Lower lobe of right lung (tissue), 2 donors: ENCODE data around the gene DOCK3. TPM values are rescaled to one million over a fixed set of nuclear protein-coding genes. Genes with fewer than 3 reads are reported as not detected.

ENCODE experiments used
- ATAC-seq, 2 donors: fragments of 200-7000 bp; cut with Tn5 transposase; one replicate each; pipeline ENCODE4 v1.9.1; 2020 to 2022; ENCODE audit warnings: mild to moderate bottlenecking in 2 of 2, moderate library complexity in 2 of 2
- DNase-seq: peaks from one replicate; pipeline ENCODE4 v3.0.0-alpha.2; 2020
- H3K27ac ChIP-seq: fragments of 200-600 bp; one replicate; pipeline ENCODE4 v1.8.0; 2022
- H3K27me3 ChIP-seq: fragments of 200-600 bp; one replicate; pipeline ENCODE4 v1.8.0; 2022; ENCODE audit warnings: low read depth
- H3K36me3 ChIP-seq: fragments of 200-600 bp; one replicate; pipeline ENCODE4 v1.8.0; 2022; ENCODE audit warnings: mild to moderate bottlenecking
- H3K4me1 ChIP-seq: fragments of 200-600 bp; one replicate; pipeline ENCODE4 v1.8.0; 2022
- H3K4me3 ChIP-seq: fragments of 200-600 bp; one replicate; pipeline ENCODE4 v1.8.0; 2022; ENCODE audit warnings: mild to moderate bottlenecking
- H3K9me3 ChIP-seq: fragments of 200-600 bp; one replicate; pipeline ENCODE4 v1.8.0; 2022
- CTCF ChIP-seq: fragments of 200-600 bp; IDR thresholded peaks from one replicate; pipeline ENCODE4 v1.8.0; 2022; ENCODE audit warnings: antibody characterized with exemption, mild to moderate bottlenecking
- intact Hi-C: fragments of 100-400 bp; cut with DNase I; formaldehyde crosslinking; loops from one replicate; pipeline ENCODE4 v1.11.0; 2022
- total RNA-seq: library from RNA; stranded (reverse); fragmentation: NEBNext Ultra II Directional; extraction: Animal tissue kit (Norgen Biotek cat#: 25700); gene quantifications from one replicate; pipeline ENCODE4 v1.2.1, GENCODE V29; 2021
- donor health status: DM: no; HTN: yes; CAD: no; lungs with severe emphysema.

The DOCK3 gene
- total RNA-seq, 1 donor from 2014 or later = 1.5 TPM

- Histone ChIP-seq H3K27me3 (no peaks in the 10 kb centered on the region), H3K27ac (no peak overlapping the region), H3K4me3 (no peak overlapping the region), H3K9me3 (no peaks in the 10 kb centered on the region), H3K36me3 (peaks cover 100% of the 10 kb centered on the region), H3K4me1 (peaks cover 40% of the 10 kb centered on the region)
- ATAC-seq (no peak), DNase-seq (no peak)
- no peak for TF ChIP-seq CTCF
- intact Hi-C loops = no loop called here
These were observed 722.7 kb downstream of the DOCK3 start for GRCh38 chr3:51397392-51397791.

- Histone ChIP-seq H3K27me3 (no peaks in the 10 kb centered on the region), H3K27ac (no peak overlapping the region), H3K9me3 (no peaks in the 10 kb centered on the region), H3K4me1 (peaks cover 26% of the 10 kb centered on the region), H3K4me3 (no peak overlapping the region), H3K36me3 (peaks cover 100% of the 10 kb centered on the region)
- no peak for TF ChIP-seq CTCF
- DNase-seq (no peak), ATAC-seq (no peak)
- intact Hi-C loops = no loop called here
These were observed 724.0 kb downstream of the DOCK3 start for GRCh38 chr3:51398595-51399310.

GRCh38 chr3:51400166-51400565 is 725.4 kb downstream of the DOCK3 start:
- intact Hi-C loops = no loop called here
- TF ChIP-seq CTCF = no peak
- Histone ChIP-seq H3K9me3 (no peaks in the 10 kb centered on the region), H3K4me1 (peaks cover 14% of the 10 kb centered on the region), H3K36me3 (peaks cover 98% of the 10 kb centered on the region), H3K4me3 (no peak overlapping the region), H3K27me3 (no peaks in the 10 kb centered on the region), H3K27ac (no peak overlapping the region)
- ATAC-seq (no peak), DNase-seq (no peak)

GRCh38 chr3:51401735-51402134 is 727.0 kb downstream of the DOCK3 start:
- Histone ChIP-seq H3K27me3 (no peaks in the 10 kb centered on the region), H3K36me3 (peaks cover 88% of the 10 kb centered on the region), H3K4me3 (no peak overlapping the region), H3K9me3 (no peaks in the 10 kb centered on the region), H3K27ac (no peak overlapping the region), H3K4me1 (peaks cover 5% of the 10 kb centered on the region)
- intact Hi-C loops = no loop called here
- DNase-seq (no peak), ATAC-seq (peak; percentile 44 to 57)
- no peak for TF ChIP-seq CTCF

GRCh38 chr3:51403675-51404074 is 728.9 kb downstream of the DOCK3 start:
- H3K27ac ChIP-seq = no peak overlapping the region
- no peaks in the 10 kb centered on the region for H3K9me3 ChIP-seq
- no peak overlapping the region for H3K4me3 ChIP-seq
- no peaks in the 10 kb centered on the region for H3K27me3 ChIP-seq
- TF ChIP-seq CTCF = no peak
- peaks cover 5% of the 10 kb centered on the region for H3K4me1 ChIP-seq
- intact Hi-C loops = no loop called here
- DNase-seq (no peak), ATAC-seq (no peak)
- H3K36me3 ChIP-seq = peaks cover 85% of the 10 kb centered on the region
